HG02623 (cell line): Measurements from ENCODE around the gene TBX15.

ENCODE experiments used
- ATAC-seq: cut with Tn5 transposase; IDR thresholded peaks from one replicate; pipeline ENCODE4 v1.9.1; 2021; ENCODE audit warnings: moderate library complexity; ENCODE audit not compliant: unreplicated experiment

The TBX15 gene

DNA sequence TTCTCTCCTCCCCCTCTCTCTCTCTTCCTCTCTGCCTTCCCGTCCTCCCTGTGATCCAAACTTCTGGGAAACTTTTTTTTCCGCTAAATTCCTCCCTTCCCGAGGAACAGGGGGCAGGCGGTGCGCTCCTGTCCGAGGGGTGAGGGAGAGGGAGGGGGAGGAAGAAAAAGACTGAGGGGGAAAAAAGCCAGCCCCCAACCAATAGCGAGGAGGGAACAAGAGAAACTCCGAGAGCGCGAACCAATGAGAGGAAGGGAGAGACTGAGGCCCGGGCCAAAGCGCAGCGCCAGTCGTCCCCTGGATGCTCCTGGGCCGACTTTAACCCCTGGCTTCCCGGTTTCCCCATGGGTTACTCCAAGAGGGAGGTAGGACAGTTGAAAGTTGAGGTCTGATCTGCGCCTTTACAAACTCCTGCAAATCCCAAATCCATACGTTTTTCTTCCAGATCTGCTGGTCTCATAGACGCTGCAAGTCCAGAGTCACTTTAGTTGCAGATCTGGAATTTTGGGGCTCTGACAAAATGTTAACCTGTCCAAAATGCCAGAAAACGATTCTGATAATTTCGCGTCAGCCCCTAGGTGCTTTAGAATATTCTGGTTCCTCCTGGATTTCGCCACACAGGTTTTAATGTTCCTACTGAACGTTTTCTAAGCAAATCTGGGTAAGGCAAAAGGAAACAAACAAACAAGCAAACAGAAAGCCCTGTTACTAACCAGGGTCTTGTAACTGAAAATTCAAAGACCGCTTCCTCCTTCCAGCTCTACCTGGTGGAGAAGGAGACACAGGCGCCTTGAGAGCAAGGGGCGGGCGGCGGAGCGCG is at the start of gene TBX15:
Gene TBX15 (minus strand): TSS at position 158 of the 820 bp plus-strand sequence. CDS start 548 bp downstream, outside the sequence.
- ATAC-seq: no peak

DNA sequence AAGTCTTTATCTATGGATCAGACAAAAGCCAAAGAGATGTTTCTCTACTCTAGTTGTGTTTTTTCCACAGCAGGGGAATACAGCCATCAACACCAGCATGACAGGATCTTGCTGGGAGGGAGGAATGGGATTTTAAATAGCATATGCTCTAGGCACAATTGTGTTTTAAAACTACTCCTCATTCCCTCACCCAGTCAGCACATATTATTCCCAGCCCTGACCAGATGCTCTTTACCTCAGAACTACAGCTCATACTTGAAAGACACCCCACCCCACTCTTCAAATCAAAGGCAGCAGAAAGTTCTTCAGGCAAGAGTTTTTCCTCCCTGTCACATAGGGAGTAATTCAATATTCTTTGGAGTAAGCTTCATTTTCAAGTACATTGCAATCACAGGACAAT is 46.2 kb upstream of the TBX15 start:
- ATAC-seq: no peak

- no peak for ATAC-seq
These were observed 44.8 kb upstream of the TBX15 start for GRCh38 chr1:119032986-119033385.

- no peak for ATAC-seq
These were observed 39.6 kb upstream of the TBX15 start for GRCh38 chr1:119027759-119028158.

DNA sequence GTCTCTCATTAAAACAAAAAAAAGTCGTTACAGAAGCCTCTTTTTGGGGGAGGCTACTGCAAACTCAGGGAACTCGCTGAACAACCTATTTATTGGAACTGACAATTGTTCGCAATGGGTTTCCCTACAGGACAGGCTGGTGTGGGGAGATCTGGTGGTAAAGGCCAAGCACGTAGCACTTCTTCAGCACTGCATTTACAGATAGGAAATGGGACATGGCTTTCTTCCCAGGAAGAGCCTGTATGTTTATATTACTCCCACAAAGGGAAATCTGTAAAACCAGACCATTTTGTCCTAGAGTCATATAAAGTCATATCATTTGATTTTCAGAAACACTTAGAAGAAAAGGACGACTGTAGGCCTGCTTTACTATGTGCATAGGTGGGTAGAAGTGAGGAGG is 38.8 kb upstream of the TBX15 start:
- ATAC-seq: no peak

- no peak for ATAC-seq
These were observed 27.4 kb upstream of the TBX15 start for GRCh38 chr1:119015547-119015946.

DNA sequence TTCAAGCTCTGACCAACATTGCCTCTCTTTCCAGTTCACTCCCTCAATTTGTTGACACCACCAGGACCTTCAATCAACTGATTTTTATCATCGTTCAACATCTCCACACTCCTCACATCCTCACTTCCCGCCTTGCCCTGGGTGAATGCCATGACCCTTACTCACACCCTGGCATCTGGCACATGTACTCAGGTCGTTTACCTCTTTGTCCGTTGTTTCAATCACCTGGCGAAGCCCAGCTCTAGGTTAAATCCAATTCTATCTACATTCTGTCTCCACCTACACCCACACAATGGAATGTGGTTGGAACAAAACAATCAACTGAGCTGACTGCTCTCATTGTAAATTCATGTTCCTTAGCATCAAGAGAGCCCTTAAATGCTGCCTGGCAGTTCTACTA is 24.2 kb upstream of the TBX15 start:
- no peak for ATAC-seq

- no peak for ATAC-seq
These were observed 23.6 kb upstream of the TBX15 start for GRCh38 chr1:119011706-119012105.

DNA sequence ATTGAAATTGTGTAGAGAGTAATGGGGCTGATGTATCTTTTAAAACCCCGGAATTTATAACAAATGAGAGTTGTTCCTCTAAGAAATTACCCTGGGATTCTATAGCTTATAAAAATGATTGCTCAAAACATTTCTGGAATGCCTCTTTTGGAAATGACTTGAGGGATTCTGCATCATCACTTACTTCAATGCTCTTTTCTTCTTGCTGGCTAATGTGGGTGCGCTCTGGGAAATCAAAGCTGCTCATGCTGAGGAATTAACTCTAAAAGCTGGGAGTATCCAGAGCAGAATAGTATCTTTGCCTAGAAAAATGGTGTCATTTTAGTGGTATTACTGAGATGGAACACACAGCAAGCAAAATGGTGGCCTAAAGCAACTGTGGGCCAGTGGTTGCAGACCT is 23.0 kb upstream of the TBX15 start:
- no peak for ATAC-seq

DNA sequence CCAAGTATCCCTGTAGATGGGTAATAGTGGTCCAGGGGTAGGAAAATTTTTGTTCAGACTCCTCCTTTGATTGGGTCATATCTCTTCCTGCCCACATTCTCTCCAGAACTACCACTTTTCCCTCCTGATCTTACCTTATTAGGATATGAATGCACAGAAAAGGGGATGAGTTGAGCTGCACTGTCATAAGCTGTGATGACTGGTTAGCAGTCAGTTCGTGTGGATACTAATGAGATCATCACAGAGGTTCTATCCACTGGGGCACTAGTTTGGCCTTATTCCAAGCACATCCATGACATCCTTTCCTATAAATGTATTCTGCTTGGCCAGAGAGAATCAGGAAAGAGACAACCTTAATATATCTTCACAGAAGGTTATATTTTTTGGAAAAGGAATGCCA is 22.1 kb upstream of the TBX15 start:
- ATAC-seq: no peak

GRCh38 chr1:119009312-119009655 is 21.1 kb upstream of the TBX15 start:
- no peak for ATAC-seq

- no peak for ATAC-seq
These were observed 20.6 kb upstream of the TBX15 start for GRCh38 chr1:119008483-119009311.

DNA sequence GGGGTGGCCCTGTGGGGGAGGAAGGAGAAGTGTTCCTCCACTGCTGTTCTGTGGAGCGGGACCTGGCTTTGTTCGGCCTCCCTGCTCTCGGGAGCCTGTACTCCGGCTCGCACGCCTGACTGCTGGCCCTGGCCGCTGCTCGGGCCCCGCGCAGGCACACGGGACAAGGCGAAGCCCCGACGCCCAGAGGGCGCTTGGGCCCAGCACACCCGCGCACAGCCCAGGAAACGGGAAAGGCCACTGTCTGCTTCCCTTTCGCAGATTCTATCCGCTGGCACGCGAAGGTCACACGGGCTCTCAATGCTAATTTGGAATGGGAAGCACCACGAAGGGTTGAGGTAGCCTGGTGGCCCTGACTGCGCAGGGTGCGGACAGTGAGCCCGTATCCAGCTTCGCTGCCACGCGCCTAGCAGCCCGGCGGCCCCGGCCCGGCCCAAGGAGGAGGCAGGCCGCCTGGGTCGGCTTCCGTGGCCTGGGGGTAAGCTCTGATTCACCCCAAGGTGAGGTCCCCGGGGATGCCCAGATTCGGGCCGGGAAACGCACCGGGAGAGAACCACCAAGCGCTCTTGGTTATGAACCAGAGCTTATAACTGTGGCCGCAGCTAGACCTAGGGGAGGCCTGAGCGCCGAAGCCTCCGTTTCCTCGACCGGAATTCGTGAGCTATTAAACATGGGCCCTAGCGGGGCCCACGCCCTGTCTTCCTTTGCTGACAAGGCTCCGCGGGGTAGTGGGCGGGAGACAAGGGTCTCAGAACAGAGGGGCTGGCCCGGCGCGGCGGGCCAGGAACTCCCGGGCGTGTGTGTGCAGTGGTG is 19.7 kb upstream of the TBX15 start:
- ATAC-seq: no peak

DNA sequence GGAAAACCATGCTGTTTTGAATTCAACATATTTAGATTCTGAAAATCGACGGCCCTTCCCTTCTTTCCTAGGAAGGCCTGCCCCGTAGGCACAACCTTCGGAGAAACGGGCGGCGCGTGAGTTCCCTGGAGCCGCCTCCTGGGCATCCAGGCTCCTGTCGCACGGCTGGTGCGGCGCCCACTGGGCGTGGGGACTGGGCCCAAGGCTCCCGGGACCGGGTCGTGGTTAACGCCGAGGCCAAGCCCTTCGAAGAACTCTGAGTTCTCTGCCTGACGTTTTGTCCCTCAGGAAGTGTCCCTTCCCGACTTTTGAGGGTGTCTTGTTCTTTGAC is 19.2 kb upstream of the TBX15 start:
- no peak for ATAC-seq

GRCh38 chr1:119006406-119007279 is 18.5 kb upstream of the TBX15 start:
- ATAC-seq: no peak

GRCh38 chr1:119005724-119006405 is 17.7 kb upstream of the TBX15 start:
- no peak for ATAC-seq

GRCh38 chr1:119004781-119005180 is 16.6 kb upstream of the TBX15 start:
- ATAC-seq: no peak

DNA sequence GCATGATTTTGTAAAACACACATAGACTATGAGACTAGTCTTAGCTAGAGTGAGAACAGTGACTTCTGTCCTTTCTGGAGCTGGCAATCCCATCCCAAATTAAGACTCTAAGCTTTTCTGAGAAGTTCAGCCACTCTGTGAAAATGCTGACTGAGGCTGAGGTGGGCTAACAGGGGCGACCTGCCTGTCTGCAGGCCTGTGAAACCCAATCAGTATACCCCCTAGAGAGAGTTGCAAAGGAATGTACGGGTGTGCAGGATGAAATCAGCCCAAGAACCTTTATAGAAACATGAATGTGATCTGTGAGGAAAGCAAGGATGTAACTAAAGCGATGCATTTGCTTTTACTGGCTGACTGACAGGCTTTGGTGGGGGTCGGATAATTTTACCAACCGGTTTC is 16.0 kb upstream of the TBX15 start:
- ATAC-seq: no peak

DNA sequence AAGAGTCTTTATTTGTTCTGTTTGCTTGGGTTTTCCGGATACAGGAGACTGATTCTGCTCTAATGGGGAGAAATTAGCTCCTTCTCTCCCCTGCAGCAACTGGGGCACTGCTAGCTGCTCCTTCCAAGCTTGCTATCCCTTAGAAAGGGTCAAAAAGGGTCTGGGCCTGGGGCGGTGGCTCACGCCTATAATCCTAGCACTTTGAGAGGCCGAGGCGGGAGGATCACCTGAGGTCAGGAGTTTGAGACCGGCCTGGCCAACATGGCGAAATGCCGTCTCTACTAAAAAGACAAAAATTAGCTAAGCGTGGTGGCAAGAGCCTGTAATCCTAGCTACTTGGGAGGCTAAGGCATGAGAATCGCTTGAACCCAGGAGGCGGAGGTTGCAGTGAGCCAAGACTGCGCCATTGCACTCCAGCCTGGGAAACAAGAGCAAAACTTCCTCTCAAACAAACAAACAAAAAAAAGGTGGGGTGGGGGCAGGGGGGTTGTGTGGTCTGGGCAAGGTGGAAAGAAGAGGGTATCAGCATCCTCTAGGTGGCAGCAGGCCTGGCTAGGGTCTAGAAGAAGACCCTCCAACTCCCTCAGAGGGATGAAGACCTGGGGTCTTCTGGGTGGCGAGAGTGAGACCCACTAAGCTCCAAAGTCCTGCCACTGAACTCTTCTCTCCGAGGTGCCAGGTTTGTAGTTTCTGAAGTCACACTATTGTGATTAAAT is 15.4 kb upstream of the TBX15 start:
- ATAC-seq: no peak
